ENCODE data around the gene SPEF1.

GRCh38 chr20:3794701-3795420, 13.6 kb upstream of the SPEF1 start:
- TF ChIP-seq, protein P1, sequence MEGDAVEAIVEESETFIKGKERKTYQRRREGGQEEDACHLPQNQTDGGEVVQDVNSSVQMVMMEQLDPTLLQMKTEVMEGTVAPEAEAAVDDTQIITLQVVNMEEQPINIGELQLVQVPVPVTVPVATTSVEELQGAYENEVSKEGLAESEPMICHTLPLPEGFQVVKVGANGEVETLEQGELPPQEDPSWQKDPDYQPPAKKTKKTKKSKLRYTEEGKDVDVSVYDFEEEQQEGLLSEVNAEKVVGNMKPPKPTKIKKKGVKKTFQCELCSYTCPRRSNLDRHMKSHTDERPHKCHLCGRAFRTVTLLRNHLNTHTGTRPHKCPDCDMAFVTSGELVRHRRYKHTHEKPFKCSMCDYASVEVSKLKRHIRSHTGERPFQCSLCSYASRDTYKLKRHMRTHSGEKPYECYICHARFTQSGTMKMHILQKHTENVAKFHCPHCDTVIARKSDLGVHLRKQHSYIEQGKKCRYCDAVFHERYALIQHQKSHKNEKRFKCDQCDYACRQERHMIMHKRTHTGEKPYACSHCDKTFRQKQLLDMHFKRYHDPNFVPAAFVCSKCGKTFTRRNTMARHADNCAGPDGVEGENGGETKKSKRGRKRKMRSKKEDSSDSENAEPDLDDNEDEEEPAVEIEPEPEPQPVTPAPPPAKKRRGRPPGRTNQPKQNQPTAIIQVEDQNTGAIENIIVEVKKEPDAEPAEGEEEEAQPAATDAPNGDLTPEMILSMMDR (IDR thresholded peaks at IDR 0.05): no peak
- no peak for TF ChIP-seq POLR2A (IDR thresholded peaks at IDR 0.05)
- TF ChIP-seq EP300 (IDR thresholded peaks at IDR 0.05): no peak
